ENCODE data around the gene ELOVL5.

The ELOVL5 gene

GRCh38 chr6:53302678-53303360 lies 45.9 kb downstream of the ELOVL5 start:
- no peak for DNase-seq

DNA sequence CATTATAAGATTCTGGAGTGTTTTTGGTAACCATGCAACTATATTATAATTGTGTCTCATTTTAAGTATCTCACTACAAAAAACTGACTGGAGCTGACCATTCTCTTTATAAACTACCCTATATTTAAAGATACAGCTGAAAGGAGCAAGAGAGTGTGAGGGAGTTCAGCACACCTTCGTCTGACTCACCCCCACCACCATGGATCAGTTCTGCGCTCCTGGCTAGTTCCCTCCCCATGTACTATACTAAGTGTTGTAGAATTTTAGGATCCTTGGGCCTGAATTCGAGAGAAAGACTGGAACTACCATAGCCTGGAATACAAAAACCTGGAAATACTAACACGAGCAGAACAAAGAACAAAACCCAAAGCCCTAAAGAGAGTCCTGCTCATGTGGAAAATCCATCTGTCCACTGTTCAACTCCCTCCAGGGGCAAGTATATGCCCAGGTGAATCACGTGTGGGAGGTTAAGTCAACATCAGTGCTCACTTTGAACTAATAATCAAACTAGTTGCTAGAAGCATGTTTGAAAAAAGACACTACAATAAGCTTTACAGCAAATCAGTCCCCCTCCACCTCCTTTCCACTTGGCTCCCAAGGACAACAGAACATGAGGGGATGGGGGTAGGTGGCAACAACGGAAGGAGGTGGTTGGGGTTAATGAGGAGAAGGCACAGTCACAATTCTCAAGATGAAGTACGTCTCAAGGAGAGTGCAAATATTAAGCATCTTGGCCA lies 46.8 kb downstream of the ELOVL5 start:
- DNase-seq: no peak

- no peak for DNase-seq
Observed at GRCh38 chr6:53300656-53301551, 47.8 kb downstream of the ELOVL5 start.

DNA sequence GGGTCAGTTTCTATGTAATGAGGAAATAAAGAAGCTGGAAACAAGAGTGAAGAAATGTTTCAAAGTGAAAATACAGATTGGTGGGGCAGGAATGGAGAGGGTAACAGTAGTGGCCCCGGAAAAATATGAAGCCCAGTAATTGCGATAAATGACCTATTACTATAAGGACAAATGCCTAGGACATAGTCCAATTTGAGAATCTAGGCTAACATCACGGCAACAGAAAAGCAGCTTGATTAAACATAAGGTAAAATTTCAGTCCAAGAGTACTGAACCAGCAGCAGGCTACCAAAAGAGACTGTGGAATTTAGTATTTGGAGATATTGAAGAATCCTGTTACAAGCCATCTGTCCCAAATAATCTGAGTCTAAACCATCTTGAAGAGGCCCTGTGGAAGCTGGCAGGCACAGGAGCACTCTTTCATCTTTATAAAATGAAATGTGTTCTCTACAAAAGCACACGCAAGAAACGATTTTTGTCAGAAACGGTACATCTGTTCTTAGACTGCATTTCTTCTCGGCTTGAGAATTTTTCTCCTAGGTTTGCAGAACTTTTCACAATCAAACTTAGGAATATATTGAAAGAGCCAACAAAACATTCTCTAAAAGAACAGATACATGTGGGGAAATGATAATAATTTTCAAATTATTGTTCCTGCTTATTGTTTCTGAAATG lies 49.3 kb downstream of the ELOVL5 start:
- DNase-seq: no peak

- DNase-seq: no peak
Observed at GRCh38 chr6:53297004-53297403, 51.7 kb downstream of the ELOVL5 start.

- no peak for DNase-seq
Observed at GRCh38 chr6:53295176-53295575, 53.6 kb downstream of the ELOVL5 start.

- DNase-seq: no peak
Observed at GRCh38 chr6:53294611-53295010, 54.1 kb downstream of the ELOVL5 start.

DNA sequence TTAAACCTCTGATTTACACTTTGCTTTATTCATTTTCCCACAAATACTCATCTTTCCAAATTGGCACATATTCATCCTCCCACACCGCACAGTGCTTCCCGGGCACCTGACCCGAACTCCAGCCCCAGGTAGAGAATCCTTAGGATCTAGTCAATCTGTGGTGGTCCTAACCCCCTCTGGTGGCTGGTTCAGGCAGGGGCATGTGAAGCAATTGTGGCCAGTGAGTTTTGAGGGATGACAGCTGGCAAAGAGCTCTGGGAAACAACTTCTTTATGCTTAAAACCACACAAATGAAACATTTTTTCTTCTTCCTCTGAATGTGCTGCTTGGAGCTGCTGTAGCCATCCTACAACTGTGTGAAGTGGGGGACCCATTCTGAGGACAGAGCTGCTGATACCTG lies 54.7 kb downstream of the ELOVL5 start:
- no peak for DNase-seq

GRCh38 chr6:53293691-53294090 lies 55.1 kb downstream of the ELOVL5 start:
- DNase-seq: no peak

- no peak for DNase-seq
Observed at GRCh38 chr6:53290537-53291510, 57.9 kb downstream of the ELOVL5 start.

DNA sequence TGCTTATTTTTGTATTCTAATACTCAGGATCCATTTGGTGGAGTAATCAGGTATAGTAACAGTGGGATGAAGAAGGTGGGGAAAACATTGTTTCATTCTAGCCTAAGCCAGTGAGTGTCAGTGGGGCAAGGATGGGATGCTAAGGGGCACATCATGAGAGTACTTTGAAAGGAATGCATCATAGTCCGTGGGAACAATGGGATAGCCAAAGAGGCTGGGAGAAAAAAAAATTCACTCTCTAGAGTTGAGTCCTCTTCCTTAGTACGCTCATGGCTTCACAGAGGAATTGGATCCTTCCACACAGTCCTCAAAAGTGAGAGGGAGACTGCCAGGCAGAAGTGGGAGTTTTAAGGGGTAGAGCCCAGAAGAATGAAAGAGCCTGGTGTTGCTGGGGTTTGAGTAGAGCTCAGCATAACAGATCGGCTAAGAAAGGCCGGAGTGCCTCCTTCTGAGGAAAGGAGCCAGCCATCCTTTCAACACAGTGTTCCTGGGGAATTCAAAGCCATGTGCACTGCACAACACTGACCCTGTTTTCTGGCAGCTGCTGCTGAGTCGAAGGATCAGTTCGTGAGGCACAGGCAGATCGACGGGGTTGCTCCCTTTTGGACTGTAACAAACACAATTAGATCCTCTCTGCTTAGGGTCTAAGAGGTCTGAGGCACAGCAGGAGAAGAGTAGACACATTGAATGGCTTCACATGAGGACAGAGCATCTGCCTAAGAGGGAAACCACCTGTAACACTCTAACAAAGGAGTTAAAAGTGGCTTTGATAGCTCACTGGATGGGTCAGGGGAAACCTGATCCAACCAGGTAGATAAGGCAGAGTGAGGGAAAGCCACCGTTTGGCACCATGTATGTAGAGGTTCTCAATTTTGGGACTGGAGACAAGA lies 61.2 kb downstream of the ELOVL5 start:
- DNase-seq: no peak

DNA sequence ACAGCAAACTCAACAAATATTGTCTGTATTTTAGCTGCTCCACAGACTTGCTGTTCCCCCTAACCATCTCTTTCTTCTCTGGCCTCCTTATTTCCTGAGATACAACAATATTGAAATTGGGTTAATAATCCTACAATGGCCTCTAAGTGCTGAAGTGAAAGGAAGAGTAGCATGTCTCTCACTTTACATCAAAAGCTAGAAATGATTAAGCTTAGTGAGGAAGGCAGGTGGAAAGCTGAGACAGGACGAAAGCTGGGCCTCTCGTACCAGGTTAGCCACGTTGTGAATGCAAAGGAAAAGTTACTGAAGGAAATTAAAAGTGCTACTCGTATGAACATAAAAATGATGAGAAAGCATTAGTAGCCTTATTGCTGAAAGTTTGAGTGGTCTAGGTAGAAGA lies 63.8 kb downstream of the ELOVL5 start:
- no peak for DNase-seq

GRCh38 chr6:53282741-53283140 lies 66.0 kb downstream of the ELOVL5 start:
- DNase-seq: no peak

DNA sequence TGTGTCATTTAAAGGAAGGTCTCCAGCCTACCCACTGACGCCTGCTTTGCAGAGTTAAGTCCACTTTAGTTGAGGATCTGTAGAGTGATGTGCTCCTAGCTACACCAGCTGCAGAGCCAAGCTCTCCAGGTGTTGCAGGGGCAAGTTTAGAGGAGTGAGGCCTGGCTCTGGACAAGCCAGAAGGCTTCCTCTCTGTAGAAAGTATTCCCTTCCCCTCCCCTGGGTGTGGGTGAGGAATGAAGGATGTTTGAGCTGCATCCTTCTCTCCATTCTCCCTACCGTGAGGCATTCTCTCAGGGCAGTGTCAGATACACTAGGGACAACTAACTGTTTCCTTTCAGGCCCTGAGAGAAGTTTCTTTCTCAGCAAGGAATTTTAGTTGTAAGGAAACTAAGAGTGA lies 66.5 kb downstream of the ELOVL5 start:
- no peak for DNase-seq

GRCh38 chr6:53281518-53282215 lies 67.1 kb downstream of the ELOVL5 start:
- no peak for DNase-seq

GRCh38 chr6:53280207-53280606 lies 68.5 kb downstream of the ELOVL5 start:
- no peak for DNase-seq

DNA sequence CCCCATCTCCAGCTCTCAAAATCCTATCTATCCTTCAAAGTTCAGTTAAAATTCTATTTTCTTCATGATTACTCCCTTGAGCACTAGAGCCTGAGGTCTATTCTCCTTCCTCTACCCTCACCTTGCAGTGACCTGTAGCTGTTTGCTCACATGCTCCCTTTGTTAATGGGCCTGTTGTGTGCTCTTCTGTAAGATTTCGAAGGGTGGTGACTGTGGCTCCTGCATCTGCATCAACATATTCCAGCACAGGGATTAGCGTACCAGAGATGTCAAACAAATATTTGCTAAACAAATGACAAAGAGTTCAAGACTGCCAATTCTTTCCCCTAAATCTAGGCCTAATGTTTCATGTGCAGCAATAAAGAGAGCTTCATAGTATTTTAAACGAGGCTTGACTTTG lies 69.5 kb downstream of the ELOVL5 start:
- DNase-seq: no peak

DNA sequence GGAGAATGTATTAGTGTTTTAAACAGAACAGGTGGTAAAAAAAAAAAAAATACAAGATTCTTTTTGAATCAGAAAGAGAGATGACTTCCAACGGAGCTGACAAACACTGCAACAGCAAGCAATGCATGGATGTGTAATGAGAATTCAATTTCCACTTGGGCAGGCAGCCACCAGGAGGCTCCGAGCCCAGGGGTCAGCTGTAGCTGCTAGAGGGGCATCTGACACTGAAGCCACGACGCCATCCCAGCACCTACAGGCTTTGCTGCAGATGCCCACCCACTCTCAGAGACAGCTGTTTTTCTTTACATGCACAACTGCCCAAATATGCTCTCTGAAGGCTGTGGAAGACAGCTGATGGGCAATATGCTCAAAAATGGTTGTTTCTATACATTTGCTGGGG lies 75.4 kb downstream of the ELOVL5 start:
- no peak for DNase-seq

DNA sequence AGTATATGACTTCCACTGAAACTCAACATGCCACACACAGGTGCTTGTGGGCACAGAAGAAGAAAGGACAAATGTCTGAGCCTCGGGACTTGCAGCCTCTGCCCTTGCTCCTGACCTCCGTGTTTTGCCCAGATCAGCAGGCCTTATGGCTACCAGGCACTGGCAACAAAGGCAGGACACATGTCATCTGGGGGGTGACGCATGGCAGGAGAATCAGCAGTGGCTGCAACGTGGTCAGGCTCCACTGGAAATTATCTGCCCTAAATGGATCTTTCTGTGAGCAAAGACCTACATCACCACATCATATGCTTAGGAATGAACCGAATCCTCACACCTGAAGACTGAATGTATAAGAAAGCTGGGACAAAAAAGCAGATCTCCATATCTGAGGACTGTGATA lies 78.9 kb downstream of the ELOVL5 start:
- no peak for DNase-seq

Measured in DMS79 (cell line).